Ovary (tissue), 3 donors: ENCODE measurements around the gene PSMA1.

Experiments
- POLR2A ChIP-seq: fragments of 450-650 bp; IDR thresholded peaks from one replicate; pipeline ENCODE4 v1.6.1; 2017; ENCODE audit warnings: antibody characterized with exemption, mild to moderate bottlenecking, moderate library complexity
- TF ChIP-seq, protein P1 (sequence below), 3 donors: fragments of 450-650 bp in 2 of 3; fragments of 200-600 bp in 1 of 3; IDR thresholded peaks; one replicate each; pipeline versions ENCODE4 v1.5.1 to v1.8.0; 2016 to 2022; ENCODE audit warnings: antibody characterized with exemption in 3 of 3, mild to moderate bottlenecking in 1 of 3
- donor health status: DM: no; HTN: no; CAD: no.

DNA sequence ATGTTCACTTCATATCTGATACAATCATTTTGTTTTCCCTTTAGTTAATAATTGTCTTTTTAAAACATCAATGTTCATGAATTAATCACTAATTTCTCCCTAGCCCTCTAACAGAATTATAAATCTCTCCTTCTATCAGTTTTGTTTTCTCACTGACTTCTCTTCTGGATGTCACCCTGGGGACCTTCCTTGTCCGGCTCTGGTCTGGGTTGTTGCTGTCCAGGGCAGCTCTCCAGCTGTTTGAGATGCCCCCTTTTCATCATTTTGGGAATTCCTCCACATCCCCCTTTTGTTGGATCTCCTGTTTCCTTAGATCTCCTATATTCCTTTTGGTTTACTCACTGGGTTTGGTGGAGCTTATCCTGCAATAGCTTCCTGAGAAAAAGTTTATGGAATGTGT lies 35.6 kb upstream of the PSMA1 start:
- TF ChIP-seq, protein P1, sequence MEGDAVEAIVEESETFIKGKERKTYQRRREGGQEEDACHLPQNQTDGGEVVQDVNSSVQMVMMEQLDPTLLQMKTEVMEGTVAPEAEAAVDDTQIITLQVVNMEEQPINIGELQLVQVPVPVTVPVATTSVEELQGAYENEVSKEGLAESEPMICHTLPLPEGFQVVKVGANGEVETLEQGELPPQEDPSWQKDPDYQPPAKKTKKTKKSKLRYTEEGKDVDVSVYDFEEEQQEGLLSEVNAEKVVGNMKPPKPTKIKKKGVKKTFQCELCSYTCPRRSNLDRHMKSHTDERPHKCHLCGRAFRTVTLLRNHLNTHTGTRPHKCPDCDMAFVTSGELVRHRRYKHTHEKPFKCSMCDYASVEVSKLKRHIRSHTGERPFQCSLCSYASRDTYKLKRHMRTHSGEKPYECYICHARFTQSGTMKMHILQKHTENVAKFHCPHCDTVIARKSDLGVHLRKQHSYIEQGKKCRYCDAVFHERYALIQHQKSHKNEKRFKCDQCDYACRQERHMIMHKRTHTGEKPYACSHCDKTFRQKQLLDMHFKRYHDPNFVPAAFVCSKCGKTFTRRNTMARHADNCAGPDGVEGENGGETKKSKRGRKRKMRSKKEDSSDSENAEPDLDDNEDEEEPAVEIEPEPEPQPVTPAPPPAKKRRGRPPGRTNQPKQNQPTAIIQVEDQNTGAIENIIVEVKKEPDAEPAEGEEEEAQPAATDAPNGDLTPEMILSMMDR (IDR thresholded peaks at IDR 0.05), result no peak
- no peak for TF ChIP-seq POLR2A
